ENCODE measurements around the gene CEP41.

Gene CEP41

DNA sequence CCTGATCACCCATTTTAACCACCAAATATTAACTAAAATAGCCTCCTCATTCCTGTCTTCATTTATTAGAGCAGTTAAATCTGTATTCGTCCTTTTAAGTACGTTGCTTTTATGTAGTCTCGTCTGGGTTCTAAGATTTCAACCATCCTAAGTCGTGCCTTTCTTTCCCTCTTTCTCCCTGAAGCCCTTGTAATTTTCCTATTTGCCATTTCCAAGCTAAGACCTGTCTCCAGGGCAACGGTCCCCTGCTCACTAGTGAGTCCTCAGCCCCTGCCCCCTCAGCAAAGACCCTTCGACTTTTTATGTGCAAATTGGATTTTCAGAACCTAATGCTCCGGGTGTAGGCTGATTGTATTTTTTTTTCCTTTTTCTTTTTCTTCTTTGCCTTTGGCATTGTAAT, 35.0 kb upstream of the CEP41 start:
- Histone ChIP-seq H4K20me1 (ENCODE audit: insufficient read depth, low read length) (no peaks in the 10 kb centered on the region), H3K4me1 (ENCODE audit: low read length) (peaks cover 3% of the 10 kb centered on the region; the same call in 1 of the 2 replicates), H3K36me3 (replicated peaks; ENCODE audit: insufficient read depth, low read length) (no peaks in the 10 kb centered on the region), H3K9ac (ENCODE audit: low read length) (no peak overlapping the region), H3K79me2 (ENCODE audit: low read length) (no peaks in the 10 kb centered on the region), H2AFZ (ENCODE audit: low read length) (no peak overlapping the region), H3F3A (ENCODE audit: insufficient read depth, low read length) (0 out of 2 replicates have a peak, but pooled peaks cover 4% of the 10 kb centered on the region), H3K4me3 (ENCODE audit: low read length) (no peak overlapping the region), H3K9me2 (replicated peaks; ENCODE audit: insufficient read depth, low read length) (no peaks in the 10 kb centered on the region), H3K9me3 (replicated peaks; ENCODE audit: insufficient read depth, low read length) (no peaks in the 10 kb centered on the region), H3K4me2 (ENCODE audit: low read depth, low read length) (peak overlapping the region; percentile 27; the same call in 1 of the 2 replicates), H3K27me3 (replicated peaks; ENCODE audit: insufficient read depth, low read length) (no peaks in the 10 kb centered on the region), H3K27ac (ENCODE audit: low read length) (no peak overlapping the region)
- no peak for TF ChIP-seq EZH2phosphoT487 (IDR thresholded peaks at IDR 0.05; ENCODE audit: low read length)
- TF ChIP-seq CTCF (IDR thresholded peaks at IDR 0.05; ENCODE audit: low read length), result no peak
- no peak for TF ChIP-seq EZH2 (optimal IDR thresholded peaks at IDR 0.05; ENCODE audit: low read depth, low read length)
- no peak for DNase-seq

GRCh38 chr7:130473876-130474275, 33.1 kb upstream of the CEP41 start:
- Histone ChIP-seq H3K4me3 (ENCODE audit: low read length) (no peak overlapping the region), H3K4me2 (ENCODE audit: low read depth, low read length) (no peak overlapping the region), H4K20me1 (ENCODE audit: insufficient read depth, low read length) (no peaks in the 10 kb centered on the region), H2AFZ (ENCODE audit: low read length) (no peak overlapping the region), H3K79me2 (ENCODE audit: low read length) (no peaks in the 10 kb centered on the region), H3K9me3 (replicated peaks; ENCODE audit: insufficient read depth, low read length) (no peaks in the 10 kb centered on the region), H3K4me1 (ENCODE audit: low read length) (peaks cover 3% of the 10 kb centered on the region; the same call in 1 of the 2 replicates), H3K27ac (ENCODE audit: low read length) (no peak overlapping the region), H3K9me2 (replicated peaks; ENCODE audit: insufficient read depth, low read length) (no peaks in the 10 kb centered on the region), H3K9ac (ENCODE audit: low read length) (no peak overlapping the region), H3K36me3 (replicated peaks; ENCODE audit: insufficient read depth, low read length) (no peaks in the 10 kb centered on the region), H3K27me3 (replicated peaks; ENCODE audit: insufficient read depth, low read length) (no peaks in the 10 kb centered on the region), H3F3A (ENCODE audit: insufficient read depth, low read length) (0 out of 2 replicates have a peak, but pooled peaks cover 4% of the 10 kb centered on the region)
- TF ChIP-seq EZH2phosphoT487 (IDR thresholded peaks at IDR 0.05; ENCODE audit: low read length), result no peak
- TF ChIP-seq EZH2 (optimal IDR thresholded peaks at IDR 0.05; ENCODE audit: low read depth, low read length), result no peak
- no peak for DNase-seq

DNA sequence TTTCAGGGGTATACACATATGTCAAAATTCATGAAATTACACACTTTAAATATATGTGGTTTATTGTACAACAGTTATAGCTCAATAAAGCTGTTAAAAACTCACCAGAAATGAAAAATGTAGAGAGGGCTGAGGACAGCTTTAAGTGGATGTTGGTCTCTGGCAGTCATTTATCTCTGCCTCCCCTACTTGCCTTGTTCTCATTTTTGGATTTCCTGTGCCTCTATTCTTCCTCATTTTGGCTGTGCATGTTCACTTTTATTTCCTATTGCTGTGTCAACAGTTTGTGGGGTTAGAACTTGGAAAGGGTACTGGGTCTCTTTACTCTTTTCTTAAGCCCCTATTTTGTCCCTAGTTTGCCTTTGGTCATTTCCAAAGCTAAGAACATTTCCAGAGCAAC, 32.5 kb upstream of the CEP41 start:
- H3K27me3 ChIP-seq (replicated peaks; ENCODE audit: insufficient read depth, low read length), result no peaks in the 10 kb centered on the region
- 0 out of 2 replicates have a peak, but pooled peaks cover 4% of the 10 kb centered on the region for H3F3A ChIP-seq (ENCODE audit: insufficient read depth, low read length)
- H3K4me3 ChIP-seq (ENCODE audit: low read length), result no peak overlapping the region
- no peaks in the 10 kb centered on the region for H3K79me2 ChIP-seq (ENCODE audit: low read length)
- H3K4me1 ChIP-seq (ENCODE audit: low read length), result peaks cover 3% of the 10 kb centered on the region; the same call in 1 of the 2 replicates
- no peaks in the 10 kb centered on the region for H3K36me3 ChIP-seq (replicated peaks; ENCODE audit: insufficient read depth, low read length)
- no peaks in the 10 kb centered on the region for H3K9me2 ChIP-seq (replicated peaks; ENCODE audit: insufficient read depth, low read length)
- H4K20me1 ChIP-seq (ENCODE audit: insufficient read depth, low read length), result no peaks in the 10 kb centered on the region
- no peak overlapping the region for H3K27ac ChIP-seq (ENCODE audit: low read length)
- TF ChIP-seq CTCF (IDR thresholded peaks at IDR 0.05; ENCODE audit: low read length) (no peak), EZH2phosphoT487 (IDR thresholded peaks at IDR 0.05; ENCODE audit: low read length) (no peak), EZH2 (optimal IDR thresholded peaks at IDR 0.05; ENCODE audit: low read depth, low read length) (no peak)
- H2AFZ ChIP-seq (ENCODE audit: low read length), result no peak overlapping the region
- H3K9me3 ChIP-seq (replicated peaks; ENCODE audit: insufficient read depth, low read length), result no peaks in the 10 kb centered on the region
- no peak overlapping the region for H3K4me2 ChIP-seq (ENCODE audit: low read depth, low read length)
- H3K9ac ChIP-seq (ENCODE audit: low read length), result no peak overlapping the region
- DNase-seq, result no peak

GRCh38 chr7:130471974-130472373, 31.2 kb upstream of the CEP41 start:
- H3K36me3 ChIP-seq (replicated peaks; ENCODE audit: insufficient read depth, low read length), result no peaks in the 10 kb centered on the region
- H4K20me1 ChIP-seq (ENCODE audit: insufficient read depth, low read length), result no peaks in the 10 kb centered on the region
- no peaks in the 10 kb centered on the region for H3K9me3 ChIP-seq (replicated peaks; ENCODE audit: insufficient read depth, low read length)
- H3K27ac ChIP-seq (ENCODE audit: low read length), result no peak overlapping the region
- H3K9ac ChIP-seq (ENCODE audit: low read length), result no peak overlapping the region
- no peak overlapping the region for H3K4me2 ChIP-seq (ENCODE audit: low read depth, low read length)
- H3K79me2 ChIP-seq (ENCODE audit: low read length), result no peaks in the 10 kb centered on the region
- 0 out of 2 replicates have a peak, but pooled peaks cover 4% of the 10 kb centered on the region for H3F3A ChIP-seq (ENCODE audit: insufficient read depth, low read length)
- no peaks in the 10 kb centered on the region for H3K27me3 ChIP-seq (replicated peaks; ENCODE audit: insufficient read depth, low read length)
- no peak overlapping the region for H2AFZ ChIP-seq (ENCODE audit: low read length)
- no peak for TF ChIP-seq EZH2 (optimal IDR thresholded peaks at IDR 0.05; ENCODE audit: low read depth, low read length)
- no peak for TF ChIP-seq EZH2phosphoT487 (IDR thresholded peaks at IDR 0.05; ENCODE audit: low read length)
- no peak for TF ChIP-seq CTCF (IDR thresholded peaks at IDR 0.05; ENCODE audit: low read length)
- no peaks in the 10 kb centered on the region for H3K9me2 ChIP-seq (replicated peaks; ENCODE audit: insufficient read depth, low read length)
- H3K4me1 ChIP-seq (ENCODE audit: low read length), result peaks cover 3% of the 10 kb centered on the region; the same call in 1 of the 2 replicates
- no peak for DNase-seq
- no peak overlapping the region for H3K4me3 ChIP-seq (ENCODE audit: low read length)
